ENCODE measurements around the gene RFX1.
"Not testable (repeated sequence)": the region's sequence is repeated elsewhere in the genome, so short reads cannot be mapped to it uniquely, and the experiment has no call there.

The RFX1 gene

GRCh38 chr19:14021474-14021873 lies 15.4 kb upstream of the RFX1 start:
- ATAC-seq, result no peak

GRCh38 chr19:14019739-14020138 lies 13.6 kb upstream of the RFX1 start:
- not testable (repeated sequence) for ATAC-seq

More at GRCh38 chr19:14021474-14021873, 15.4 kb upstream of the RFX1 start:
- TF ChIP-seq ZFP3 (CRISPR knock-in tag; IDR thresholded peaks at IDR 0.05), result no peak
- TF ChIP-seq CSDC2 (CRISPR knock-in tag; IDR thresholded peaks at IDR 0.05), result no peak

GRCh38 chr19:14019100-14019499 lies 13.0 kb upstream of the RFX1 start:
- ATAC-seq, result no peak
- no peak for TF ChIP-seq PATZ1 (CRISPR knock-in tag; IDR thresholded peaks at IDR 0.05; ENCODE audit: borderline replicate concordance)
- TF ChIP-seq CSRNP3 (CRISPR knock-in tag; IDR thresholded peaks at IDR 0.05), result no peak
- TF ChIP-seq TSHZ2 (CRISPR knock-in tag; IDR thresholded peaks at IDR 0.05), result no peak
- no peak for TF ChIP-seq ZNF70 (CRISPR knock-in tag; IDR thresholded peaks at IDR 0.05)
- no peak for TF ChIP-seq ZNF565 (CRISPR knock-in tag; conservative IDR thresholded peaks at IDR 0.05; ENCODE audit: low read depth)
- no peak for TF ChIP-seq CREB5 (CRISPR knock-in tag; IDR thresholded peaks at IDR 0.05; ENCODE audit: low read depth)
- no peak for TF ChIP-seq ARNTL (CRISPR knock-in tag; IDR thresholded peaks at IDR 0.05; ENCODE audit: borderline replicate concordance, low read depth)
- TF ChIP-seq ZFP3 (CRISPR knock-in tag; IDR thresholded peaks at IDR 0.05), result no peak
- TF ChIP-seq PPARA (CRISPR knock-in tag; IDR thresholded peaks at IDR 0.05; ENCODE audit: borderline replicate concordance), result no peak

- TF ChIP-seq CSRNP3 (CRISPR knock-in tag; IDR thresholded peaks at IDR 0.05), result no peak
- TF ChIP-seq ISL1 (CRISPR knock-in tag; IDR thresholded peaks at IDR 0.05), result no peak
- TF ChIP-seq CREB5 (CRISPR knock-in tag; IDR thresholded peaks at IDR 0.05; ENCODE audit: low read depth), result no peak
- TF ChIP-seq RARB (CRISPR knock-in tag; IDR thresholded peaks at IDR 0.05), result no peak
- no peak for TF ChIP-seq ZFP30 (CRISPR knock-in tag; IDR thresholded peaks at IDR 0.05)
- no peak for TF ChIP-seq OSR1 (CRISPR knock-in tag; IDR thresholded peaks at IDR 0.05)
- TF ChIP-seq TCF4 (CRISPR knock-in tag; IDR thresholded peaks at IDR 0.05; ENCODE audit: borderline replicate concordance), result no peak
- no peak for TF ChIP-seq ESRRG (CRISPR knock-in tag; IDR thresholded peaks at IDR 0.05)
- ATAC-seq, result no peak
Observed at GRCh38 chr19:14015524-14016035, 9.5 kb upstream of the RFX1 start.

Measured in SK-N-SH treated with all-trans-retinoic acid at 6 μM for 48 hours (cell line).